ENCODE results near the gene TSPAN11. TPM values are rescaled to one million over a fixed set of nuclear protein-coding genes. Genes with fewer than 3 reads are reported as not detected.

The TSPAN11 gene
- total RNA-seq, 1 donor from 2014 or later, result 31.0 TPM

DNA sequence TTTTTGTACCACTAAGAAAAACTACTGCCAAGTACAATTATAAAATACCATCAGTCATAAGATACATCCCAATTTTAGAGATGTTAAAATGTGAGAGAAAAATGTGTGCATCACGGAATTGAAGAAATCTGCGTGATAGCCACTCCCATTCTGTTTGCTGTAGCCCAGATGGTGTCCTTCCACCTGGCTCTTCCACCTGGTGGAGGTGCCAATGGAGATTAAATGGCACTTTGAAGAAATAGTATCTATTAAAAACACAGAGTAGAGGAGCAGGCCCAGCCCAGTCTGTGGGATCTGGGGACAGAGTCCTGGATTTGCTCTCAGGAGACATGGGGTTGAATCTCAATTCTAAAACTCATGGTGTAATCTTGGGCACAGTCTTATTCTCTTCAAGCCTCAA lies 35.5 kb downstream of the TSPAN11 start:
- TF ChIP-seq, protein P1, sequence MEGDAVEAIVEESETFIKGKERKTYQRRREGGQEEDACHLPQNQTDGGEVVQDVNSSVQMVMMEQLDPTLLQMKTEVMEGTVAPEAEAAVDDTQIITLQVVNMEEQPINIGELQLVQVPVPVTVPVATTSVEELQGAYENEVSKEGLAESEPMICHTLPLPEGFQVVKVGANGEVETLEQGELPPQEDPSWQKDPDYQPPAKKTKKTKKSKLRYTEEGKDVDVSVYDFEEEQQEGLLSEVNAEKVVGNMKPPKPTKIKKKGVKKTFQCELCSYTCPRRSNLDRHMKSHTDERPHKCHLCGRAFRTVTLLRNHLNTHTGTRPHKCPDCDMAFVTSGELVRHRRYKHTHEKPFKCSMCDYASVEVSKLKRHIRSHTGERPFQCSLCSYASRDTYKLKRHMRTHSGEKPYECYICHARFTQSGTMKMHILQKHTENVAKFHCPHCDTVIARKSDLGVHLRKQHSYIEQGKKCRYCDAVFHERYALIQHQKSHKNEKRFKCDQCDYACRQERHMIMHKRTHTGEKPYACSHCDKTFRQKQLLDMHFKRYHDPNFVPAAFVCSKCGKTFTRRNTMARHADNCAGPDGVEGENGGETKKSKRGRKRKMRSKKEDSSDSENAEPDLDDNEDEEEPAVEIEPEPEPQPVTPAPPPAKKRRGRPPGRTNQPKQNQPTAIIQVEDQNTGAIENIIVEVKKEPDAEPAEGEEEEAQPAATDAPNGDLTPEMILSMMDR (IDR thresholded peaks at IDR 0.05; ENCODE audit: partially characterized antibody, unreplicated experiment), result no peak
- no peak overlapping the region for H3K4me3 Mint-ChIP-seq (ENCODE audit: unreplicated experiment)
- H3K9me3 Mint-ChIP-seq (ENCODE audit: unreplicated experiment), result peaks cover 6% of the 10 kb centered on the region

DNA sequence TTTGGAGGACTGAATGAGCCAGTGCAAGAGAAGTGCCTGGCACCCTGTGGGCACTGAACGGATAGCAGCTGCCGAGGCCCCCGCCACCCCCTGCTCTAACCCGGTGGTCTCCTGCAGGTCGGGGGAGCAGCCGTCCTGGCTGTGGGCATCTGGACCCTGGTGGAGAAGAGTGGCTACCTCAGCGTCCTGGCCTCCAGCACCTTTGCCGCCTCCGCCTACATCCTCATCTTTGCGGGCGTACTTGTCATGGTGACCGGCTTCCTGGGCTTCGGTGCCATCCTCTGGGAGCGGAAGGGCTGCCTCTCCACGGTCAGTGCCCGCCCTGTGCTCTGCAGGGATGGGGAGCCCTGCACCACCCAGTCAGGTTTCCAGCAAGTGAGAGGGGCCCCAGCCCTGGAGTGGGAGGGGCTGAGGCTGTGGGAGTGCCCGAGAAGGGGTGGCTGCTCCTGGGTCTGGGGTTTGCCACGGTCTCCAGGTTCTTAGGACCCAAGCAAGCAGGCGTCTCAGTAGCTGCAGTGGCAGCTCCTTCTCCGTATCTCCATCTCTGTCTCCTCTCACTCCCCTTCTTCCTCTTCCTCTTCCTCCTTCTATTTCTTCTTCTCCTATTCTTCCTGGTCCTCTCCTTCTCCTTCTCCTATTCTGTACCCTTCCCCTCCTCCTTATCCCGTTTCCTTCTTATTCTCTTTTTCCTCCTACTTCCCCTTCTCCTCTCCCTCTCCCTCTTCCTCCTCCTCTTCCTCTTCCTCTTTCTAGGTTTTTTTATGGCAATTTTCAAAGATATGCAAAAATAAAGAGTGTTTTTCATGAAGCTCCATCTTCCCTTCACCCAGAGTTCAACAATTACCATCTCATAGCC lies 37.4 kb downstream of the TSPAN11 start:
- TF ChIP-seq, protein P1 (IDR thresholded peaks at IDR 0.05; ENCODE audit: partially characterized antibody, unreplicated experiment), result no peak
- no peaks in the 10 kb centered on the region for H3K36me3 Mint-ChIP-seq (ENCODE audit: unreplicated experiment)
- H3K4me3 Mint-ChIP-seq (ENCODE audit: unreplicated experiment), result no peak overlapping the region
- peaks cover 10% of the 10 kb centered on the region for H3K27me3 Mint-ChIP-seq (ENCODE audit: unreplicated experiment)
- H3K9me3 Mint-ChIP-seq (ENCODE audit: unreplicated experiment), result peaks cover 6% of the 10 kb centered on the region
- no peak overlapping the region for H3K27ac Mint-ChIP-seq (ENCODE audit: unreplicated experiment)
- H3K4me1 Mint-ChIP-seq (ENCODE audit: low read depth, unreplicated experiment), result peaks cover 37% of the 10 kb centered on the region
- no peak for DNase-seq

More for the DNA sequence above, 35.5 kb downstream of the TSPAN11 start:
- Mint-ChIP-seq H3K4me1 (ENCODE audit: low read depth, unreplicated experiment) (peaks cover 34% of the 10 kb centered on the region), H3K27ac (ENCODE audit: unreplicated experiment) (peak overlapping the region; percentile 17), H3K27me3 (ENCODE audit: unreplicated experiment) (peaks cover 10% of the 10 kb centered on the region), H3K36me3 (ENCODE audit: unreplicated experiment) (no peaks in the 10 kb centered on the region)
- no peak for DNase-seq

DNA sequence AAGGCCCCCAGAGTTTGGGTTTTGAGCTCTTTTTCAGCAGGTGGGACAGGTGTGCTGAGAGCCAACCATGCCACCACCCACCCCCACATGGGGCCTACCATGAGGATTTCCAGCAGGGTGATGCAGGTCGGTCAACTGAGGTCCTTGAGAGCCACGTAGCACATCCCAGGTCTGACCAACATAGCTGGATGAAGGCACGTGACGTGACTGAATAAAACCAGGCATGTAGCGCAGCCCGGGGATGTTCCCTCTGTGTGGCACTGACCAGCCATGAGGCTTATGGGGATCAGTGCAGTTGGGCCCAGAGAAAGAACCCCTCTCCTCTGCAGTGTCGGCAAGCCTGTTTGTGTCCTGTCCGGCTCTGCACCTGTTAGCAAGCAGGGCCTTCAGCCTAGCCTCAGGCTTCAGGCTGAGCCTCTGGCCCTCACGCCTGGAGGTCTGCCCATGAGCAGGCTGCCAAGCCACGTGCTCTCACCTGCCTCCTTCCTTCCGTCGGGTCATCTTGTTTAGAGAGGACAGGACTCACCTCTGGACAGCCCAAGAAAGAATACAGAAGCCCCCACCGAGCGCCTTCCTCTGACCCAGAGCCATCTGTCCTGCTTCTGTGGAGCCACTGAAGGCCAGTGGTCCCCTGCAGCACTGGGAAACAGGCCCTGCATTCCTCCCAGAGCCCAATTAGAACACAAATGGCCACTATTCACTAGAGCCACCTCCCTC lies 38.5 kb downstream of the TSPAN11 start:
- Mint-ChIP-seq H3K27ac (ENCODE audit: unreplicated experiment) (no peak overlapping the region), H3K4me1 (ENCODE audit: low read depth, unreplicated experiment) (peaks cover 37% of the 10 kb centered on the region), H3K36me3 (ENCODE audit: unreplicated experiment) (no peaks in the 10 kb centered on the region), H3K9me3 (ENCODE audit: unreplicated experiment) (peaks cover 6% of the 10 kb centered on the region), H3K4me3 (ENCODE audit: unreplicated experiment) (no peak overlapping the region), H3K27me3 (ENCODE audit: unreplicated experiment) (peaks cover 10% of the 10 kb centered on the region)
- TF ChIP-seq, protein P1 (IDR thresholded peaks at IDR 0.05; ENCODE audit: partially characterized antibody, unreplicated experiment), result no peak
- no peak for DNase-seq

DNA sequence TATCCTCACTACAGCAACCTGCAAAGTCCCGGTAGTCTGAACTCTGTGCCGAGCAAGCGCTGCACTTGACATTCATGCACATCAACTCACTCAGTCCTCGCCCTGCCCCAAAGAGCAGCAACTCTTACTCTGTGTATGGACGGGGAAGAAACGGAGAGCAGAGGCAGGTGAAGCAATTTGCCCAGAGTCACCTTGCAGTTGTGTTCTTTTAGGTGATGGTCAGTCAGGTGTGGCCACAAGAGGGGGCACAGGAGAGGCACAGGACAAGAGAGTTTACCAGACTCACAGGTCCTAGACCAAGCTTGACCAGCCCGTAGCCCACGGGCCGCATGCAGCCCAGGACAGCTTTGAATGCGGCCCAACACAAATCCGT lies 39.1 kb downstream of the TSPAN11 start:
- DNase-seq, result no peak
- TF ChIP-seq, protein P1 (IDR thresholded peaks at IDR 0.05; ENCODE audit: partially characterized antibody, unreplicated experiment), result no peak
- H3K27me3 Mint-ChIP-seq (ENCODE audit: unreplicated experiment), result peaks cover 8% of the 10 kb centered on the region
- no peak overlapping the region for H3K4me3 Mint-ChIP-seq (ENCODE audit: unreplicated experiment)
- H3K9me3 Mint-ChIP-seq (ENCODE audit: unreplicated experiment), result peaks cover 8% of the 10 kb centered on the region
- no peak overlapping the region for H3K27ac Mint-ChIP-seq (ENCODE audit: unreplicated experiment)
- no peaks in the 10 kb centered on the region for H3K36me3 Mint-ChIP-seq (ENCODE audit: unreplicated experiment)
- peaks cover 37% of the 10 kb centered on the region for H3K4me1 Mint-ChIP-seq (ENCODE audit: low read depth, unreplicated experiment)

DNA sequence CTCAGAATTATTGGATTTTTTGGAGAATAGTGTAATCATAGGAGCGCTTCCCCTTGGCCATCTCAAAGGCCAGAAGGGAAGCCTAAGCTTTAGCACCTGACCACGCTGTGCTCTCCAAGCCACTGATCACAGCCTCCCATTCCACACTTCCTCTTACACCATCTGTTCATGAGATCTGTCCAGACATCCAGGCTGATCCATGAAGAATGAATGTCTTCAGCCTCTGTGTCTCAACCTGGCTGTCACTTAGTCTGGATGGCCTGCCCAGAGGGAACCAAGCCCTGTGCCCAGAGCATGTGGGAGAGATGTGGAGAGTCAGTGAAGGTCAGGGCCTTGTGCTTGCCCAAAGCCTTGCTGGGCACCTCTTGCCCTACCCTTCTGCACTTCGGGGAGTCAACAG lies 40.5 kb downstream of the TSPAN11 start:
- Mint-ChIP-seq H3K36me3 (ENCODE audit: unreplicated experiment) (no peaks in the 10 kb centered on the region), H3K9me3 (ENCODE audit: unreplicated experiment) (peaks cover 6% of the 10 kb centered on the region), H3K4me1 (ENCODE audit: low read depth, unreplicated experiment) (peaks cover 30% of the 10 kb centered on the region), H3K27me3 (ENCODE audit: unreplicated experiment) (peaks cover 8% of the 10 kb centered on the region), H3K4me3 (ENCODE audit: unreplicated experiment) (no peak overlapping the region), H3K27ac (ENCODE audit: unreplicated experiment) (peak overlapping the region; percentile 48)
- no peak for DNase-seq
- TF ChIP-seq, protein P1 (IDR thresholded peaks at IDR 0.05; ENCODE audit: partially characterized antibody, unreplicated experiment), result no peak

Measured in glutamatergic neuron (in vitro differentiated cells).